Measurements from ENCODE around the gene AATF. TPM values are rescaled to one million over a fixed set of nuclear protein-coding genes. Genes with fewer than 3 reads are reported as not detected.

Gene AATF
- total and polyA plus RNA-seq, 11 donors, result 15.2 to 51.6 (median 28.9) TPM

DNA sequence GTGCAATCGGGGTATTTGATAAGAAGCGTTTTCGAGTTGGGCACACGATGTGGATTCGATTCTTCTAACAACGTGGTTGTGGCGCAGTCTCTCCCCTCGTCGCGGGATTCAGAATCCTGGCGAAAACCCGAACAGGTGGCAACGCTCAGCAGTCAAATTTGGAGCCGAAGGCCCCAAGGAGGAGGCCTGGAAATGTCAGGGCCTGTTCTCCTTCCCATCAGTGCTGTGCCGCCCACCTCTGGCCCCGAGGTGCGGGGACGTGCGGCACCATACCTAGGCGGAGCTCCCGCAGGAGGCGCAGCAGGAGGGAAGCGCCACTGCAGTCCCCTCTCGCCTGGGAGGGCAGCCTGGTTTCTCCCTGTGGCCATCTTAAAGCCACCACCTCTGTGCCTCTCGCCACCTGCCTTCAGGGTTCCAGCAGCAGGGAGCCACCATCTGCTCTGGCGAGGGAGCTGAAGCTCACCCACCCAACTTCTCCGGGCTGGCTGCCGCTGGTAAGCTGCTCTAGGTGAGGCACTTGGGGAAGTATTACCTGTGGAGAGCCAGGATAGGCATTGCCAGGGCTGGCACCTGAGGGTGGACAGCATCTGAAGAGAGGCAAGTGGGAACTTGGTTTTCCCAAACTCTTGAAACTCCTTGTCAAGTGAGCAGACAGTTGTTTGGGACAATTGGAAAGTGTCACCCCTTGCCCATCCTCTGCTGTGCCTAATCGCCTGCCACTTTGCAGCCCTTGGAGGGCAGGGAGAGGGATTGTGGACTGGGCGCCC is 2.6 kb upstream of the AATF start:
- no peak for TF ChIP-seq POLR2A (IDR thresholded peaks at IDR 0.05)
- TF ChIP-seq, protein P1, sequence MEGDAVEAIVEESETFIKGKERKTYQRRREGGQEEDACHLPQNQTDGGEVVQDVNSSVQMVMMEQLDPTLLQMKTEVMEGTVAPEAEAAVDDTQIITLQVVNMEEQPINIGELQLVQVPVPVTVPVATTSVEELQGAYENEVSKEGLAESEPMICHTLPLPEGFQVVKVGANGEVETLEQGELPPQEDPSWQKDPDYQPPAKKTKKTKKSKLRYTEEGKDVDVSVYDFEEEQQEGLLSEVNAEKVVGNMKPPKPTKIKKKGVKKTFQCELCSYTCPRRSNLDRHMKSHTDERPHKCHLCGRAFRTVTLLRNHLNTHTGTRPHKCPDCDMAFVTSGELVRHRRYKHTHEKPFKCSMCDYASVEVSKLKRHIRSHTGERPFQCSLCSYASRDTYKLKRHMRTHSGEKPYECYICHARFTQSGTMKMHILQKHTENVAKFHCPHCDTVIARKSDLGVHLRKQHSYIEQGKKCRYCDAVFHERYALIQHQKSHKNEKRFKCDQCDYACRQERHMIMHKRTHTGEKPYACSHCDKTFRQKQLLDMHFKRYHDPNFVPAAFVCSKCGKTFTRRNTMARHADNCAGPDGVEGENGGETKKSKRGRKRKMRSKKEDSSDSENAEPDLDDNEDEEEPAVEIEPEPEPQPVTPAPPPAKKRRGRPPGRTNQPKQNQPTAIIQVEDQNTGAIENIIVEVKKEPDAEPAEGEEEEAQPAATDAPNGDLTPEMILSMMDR (IDR thresholded peaks at IDR 0.05), result no peak
- intact Hi-C loops (cut with DNase I), result loop anchor here in 1 of 10 donors (10.0 kb wide), 1 partner anchor 351 kb away; the partner anchor contains the start of gene DHRS11
- ATAC-seq, result no peak
- Histone ChIP-seq H3K27me3 (peaks cover 50 to 68% (median 64%) of the 10 kb centered on the region in 9 donors), H3K36me3 (peaks cover 0 to 9% (median 4%) of the 10 kb centered on the region in 9 donors), H3K27ac (no peak overlapping the region), H3K4me1 (peaks cover 0 to 43% (median 27%) of the 10 kb centered on the region in 12 donors), H3K9me3 (no peaks in the 10 kb centered on the region), H3K4me3 (no peak overlapping the region)
- WGBS, 4 donors, result 7 to 9% (median 9%) methylated on average over 18 to 30 of the region's 30 CpGs
- no peak for DNase-seq

- peaks cover 46 to 63% (median 59%) of the 10 kb centered on the region in 9 donors for H3K27me3 ChIP-seq
- peaks cover 0 to 47% (median 27%) of the 10 kb centered on the region in 12 donors for H3K4me1 ChIP-seq
- H3K36me3 ChIP-seq, result peaks cover 0 to 15% (median 8%) of the 10 kb centered on the region in 9 donors
- intact Hi-C loops (cut with DNase I), result loop anchor here in 1 of 10 donors (10.0 kb wide), 1 partner anchor 352 kb away; the partner anchor contains the start of gene DHRS11
- DNase-seq, result no peak
- WGBS, 4 donors, result 39 to 52% (median 46%) methylated on average over 2 of the region's 2 CpGs
- H3K4me3 ChIP-seq, result no peak overlapping the region
- no peak overlapping the region for H3K27ac ChIP-seq
- no peaks in the 10 kb centered on the region for H3K9me3 ChIP-seq
- ATAC-seq, result no peak
- TF ChIP-seq, protein P1 (IDR thresholded peaks at IDR 0.05), result no peak
- no peak for TF ChIP-seq POLR2A (IDR thresholded peaks at IDR 0.05)
These were observed 2.0 kb upstream of the AATF start for GRCh38 chr17:36946726-36947091.

- peaks cover 0 to 33% (median 18%) of the 10 kb centered on the region in 12 donors for H3K4me1 ChIP-seq
- no peaks in the 10 kb centered on the region for H3K9me3 ChIP-seq
- ATAC-seq (peak; percentile 7 to 70 (median 64)), DNase-seq (no peak)
- 1 to 2% (median 2%) methylated on average over 18 to 26 of the region's 26 CpGs for WGBS, 4 donors
- peak overlapping the region; percentile 63 to 99 (median 86) for H3K4me3 ChIP-seq
- TF ChIP-seq, protein P1 (IDR thresholded peaks at IDR 0.05), result no peak
- TF ChIP-seq POLR2A (IDR thresholded peaks at IDR 0.05), result no peak
- peaks cover 0 to 29% (median 22%) of the 10 kb centered on the region in 9 donors for H3K36me3 ChIP-seq
- peak overlapping the region in 11 of 12 donors; percentile 29 to 95 (median 84) for H3K27ac ChIP-seq
- peaks cover 32 to 48% (median 45%) of the 10 kb centered on the region in 9 donors for H3K27me3 ChIP-seq
- intact Hi-C loops (cut with DNase I), result loop anchor here in 1 of 10 donors (10.0 kb wide), 1 partner anchor 353 kb away; the partner anchor contains the start of gene DHRS11
These were observed 635 bp upstream of the AATF start for GRCh38 chr17:36947922-36948716.
